Measurements from ENCODE around the gene RAI14. TPM values are rescaled to one million over a fixed set of nuclear protein-coding genes. Genes with fewer than 3 reads are reported as not detected.
A peak's percentile ranks its signal among the peaks of the same experiment; 100 is the strongest.

RAI14 gene
- total and polyA plus RNA-seq, 2 donors (not counting 3 experiments of a cell fraction or from before 2014, with no cell fraction given), result 114 to 369 TPM

DNA sequence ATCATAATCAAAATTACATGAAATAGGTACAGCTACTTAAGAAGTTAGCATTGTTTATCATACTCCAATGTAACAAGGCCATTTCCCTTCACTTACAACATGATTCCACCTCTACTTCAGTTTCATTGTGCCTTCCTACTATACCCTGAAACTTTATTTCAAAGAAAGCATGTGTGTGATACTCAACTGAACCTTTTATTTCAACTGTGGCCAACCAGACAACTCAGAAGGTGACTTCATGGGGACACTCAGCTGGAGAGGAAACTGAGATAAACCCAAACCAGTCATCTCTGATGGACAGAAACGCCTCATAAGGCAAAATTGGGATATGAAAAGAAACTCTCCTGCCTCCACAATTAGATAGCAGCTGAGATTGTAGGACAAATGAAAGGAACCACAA lies 177.0 kb downstream of the RAI14 start:
- dilution Hi-C loops (cut with MboI; ENCODE audit: extremely low pct_ligation_motif_present, low sequenced_read_pairs), result no loop called here
- no peak overlapping the region for H2AFZ ChIP-seq (ENCODE audit: low read depth, low read length)
- H3K9ac ChIP-seq (replicated peaks; ENCODE audit: extremely low read depth, insufficient read depth, low read length), result no peak overlapping the region
- no peak for TF ChIP-seq GATA2 (IDR thresholded peaks at IDR 0.05; ENCODE audit: insufficient read depth, insufficient read length, low read depth, low read length)
- no peak for TF ChIP-seq POLR2AphosphoS5 (IDR thresholded peaks at IDR 0.05; ENCODE audit: insufficient read depth, low read depth, low read length)
- no peak for TF ChIP-seq FOS (IDR thresholded peaks at IDR 0.05; ENCODE audit: borderline replicate concordance, insufficient read depth, low read length)
- no peak for TF ChIP-seq MYC (IDR thresholded peaks at IDR 0.05; ENCODE audit: low read depth, low read length)
- TF ChIP-seq EZH2 (IDR thresholded peaks at IDR 0.05; ENCODE audit: borderline replicate concordance, low read depth, low read length, severe bottlenecking), result no peak
- no peak for TF ChIP-seq POLR2A (IDR thresholded peaks at IDR 0.05; ENCODE audit: low read depth, low read length)
- TF ChIP-seq, protein P1, sequence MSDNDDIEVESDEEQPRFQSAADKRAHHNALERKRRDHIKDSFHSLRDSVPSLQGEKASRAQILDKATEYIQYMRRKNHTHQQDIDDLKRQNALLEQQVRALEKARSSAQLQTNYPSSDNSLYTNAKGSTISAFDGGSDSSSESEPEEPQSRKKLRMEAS (IDR thresholded peaks at IDR 0.05; ENCODE audit: insufficient read depth, insufficient read length), result no peak
- TF ChIP-seq, protein P2, sequence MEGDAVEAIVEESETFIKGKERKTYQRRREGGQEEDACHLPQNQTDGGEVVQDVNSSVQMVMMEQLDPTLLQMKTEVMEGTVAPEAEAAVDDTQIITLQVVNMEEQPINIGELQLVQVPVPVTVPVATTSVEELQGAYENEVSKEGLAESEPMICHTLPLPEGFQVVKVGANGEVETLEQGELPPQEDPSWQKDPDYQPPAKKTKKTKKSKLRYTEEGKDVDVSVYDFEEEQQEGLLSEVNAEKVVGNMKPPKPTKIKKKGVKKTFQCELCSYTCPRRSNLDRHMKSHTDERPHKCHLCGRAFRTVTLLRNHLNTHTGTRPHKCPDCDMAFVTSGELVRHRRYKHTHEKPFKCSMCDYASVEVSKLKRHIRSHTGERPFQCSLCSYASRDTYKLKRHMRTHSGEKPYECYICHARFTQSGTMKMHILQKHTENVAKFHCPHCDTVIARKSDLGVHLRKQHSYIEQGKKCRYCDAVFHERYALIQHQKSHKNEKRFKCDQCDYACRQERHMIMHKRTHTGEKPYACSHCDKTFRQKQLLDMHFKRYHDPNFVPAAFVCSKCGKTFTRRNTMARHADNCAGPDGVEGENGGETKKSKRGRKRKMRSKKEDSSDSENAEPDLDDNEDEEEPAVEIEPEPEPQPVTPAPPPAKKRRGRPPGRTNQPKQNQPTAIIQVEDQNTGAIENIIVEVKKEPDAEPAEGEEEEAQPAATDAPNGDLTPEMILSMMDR (IDR thresholded peaks at IDR 0.05; ENCODE audit: extremely low read depth in 1 of 2, insufficient read depth in 1 of 2, low read depth in 1 of 2, low read length in 2 of 2), result no peak
- H3K36me3 ChIP-seq (ENCODE audit: control insufficient read depth in 2 of 2, extremely low read depth in 1 of 2, insufficient read depth in 2 of 2, low read length in 2 of 2), result peaks cover 28 to 30% of the 10 kb centered on the region in 2 experiments
- BruUV-seq (replicated peaks), result no TSS peak
- DNase-seq (ENCODE audit: low read depth, low spot score) (no peak), FAIRE-seq (peak; percentile 26)
- no peaks in the 10 kb centered on the region for H4K20me1 ChIP-seq (replicated peaks; ENCODE audit: control insufficient read depth, extremely low read depth, insufficient read depth, low read length)
- H3K9me3 ChIP-seq (replicated peaks; ENCODE audit: control insufficient read depth, insufficient read depth, low read length), result no peaks in the 10 kb centered on the region
- intact Hi-C loops (cut with micrococcal nuclease), result no loop called here
- no peaks in the 10 kb centered on the region for H3K9me1 ChIP-seq (replicated peaks; ENCODE audit: control insufficient read depth, extremely low read depth, insufficient read depth, low read length)
- H3K4me1 ChIP-seq (ENCODE audit: control insufficient read depth, extremely low read depth, insufficient read depth, low read length), result no peaks in the 10 kb centered on the region
- H3K4me3 ChIP-seq (replicated peaks in 1 of 3; ENCODE audit: insufficient read depth in 1 of 3, low read depth in 1 of 3, low read length in 3 of 3), result no peak overlapping the region
- no peak overlapping the region for H3K27ac ChIP-seq (ENCODE audit: insufficient read depth, low read depth, low read length)
- POLR2A ChIA-PET, result no interaction called here
- H3K79me2 ChIP-seq (ENCODE audit: control insufficient read depth, insufficient read depth, low read length), result no peaks in the 10 kb centered on the region
- H3K4me2 ChIP-seq (ENCODE audit: insufficient read depth, low read length), result no peak overlapping the region
- CTCF ChIA-PET, result no interaction called here
- H3K27me3 ChIP-seq (ENCODE audit: control insufficient read depth in 2 of 2, insufficient read depth in 2 of 2, low read length in 2 of 2), result no peaks in the 10 kb centered on the region

Data from endothelial cell of umbilical vein (primary cell).